D721Med (cell line): ENCODE data around the gene NEO1.

Source experiments
- DNase-seq: peaks from one replicate; pipeline ENCODE4 v3.0.0; 2011; ENCODE audit warnings: low spot score; ENCODE audit not compliant: insufficient read length
- FAIRE-seq: peaks from 2 replicates; lab custom pipeline; 2011; peaks lifted over from hg19 to GRCh38; lab: Jason Lieb, UNC
- CTCF ChIP-seq: IDR thresholded peaks from 2 replicates; pipeline ENCODE4 v1.5.1; 2012; ENCODE audit warnings: mild to moderate bottlenecking, control low read depth; ENCODE audit not compliant: insufficient read depth; ENCODE audit errors: missing control alignments

NEO1 gene

GRCh38 chr15:73072894-73073293 lies 20.6 kb downstream of the NEO1 start:
- DNase-seq (no peak), FAIRE-seq (peak; percentile 21)
- TF ChIP-seq CTCF, result no peak

DNA sequence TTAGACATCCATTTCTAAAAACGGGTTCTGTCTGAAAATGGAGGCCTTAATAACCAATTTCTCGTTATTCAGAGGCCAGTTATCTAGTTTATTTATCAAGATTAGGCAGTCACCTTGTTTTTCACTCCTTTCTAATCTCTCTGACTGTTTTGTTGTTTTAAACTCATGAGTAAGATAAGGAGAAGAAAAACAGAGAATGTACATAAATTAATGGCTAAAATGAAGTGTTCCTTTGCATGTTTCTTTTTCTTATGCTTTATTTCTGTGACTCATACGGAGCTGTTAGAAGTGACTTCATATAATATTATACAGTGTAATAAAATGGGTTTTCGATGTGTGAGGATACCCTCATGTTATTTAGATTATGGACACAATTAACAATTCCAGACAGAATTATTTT lies 22.0 kb downstream of the NEO1 start:
- DNase-seq, result no peak
- no peak for FAIRE-seq
- no peak for TF ChIP-seq CTCF

DNA sequence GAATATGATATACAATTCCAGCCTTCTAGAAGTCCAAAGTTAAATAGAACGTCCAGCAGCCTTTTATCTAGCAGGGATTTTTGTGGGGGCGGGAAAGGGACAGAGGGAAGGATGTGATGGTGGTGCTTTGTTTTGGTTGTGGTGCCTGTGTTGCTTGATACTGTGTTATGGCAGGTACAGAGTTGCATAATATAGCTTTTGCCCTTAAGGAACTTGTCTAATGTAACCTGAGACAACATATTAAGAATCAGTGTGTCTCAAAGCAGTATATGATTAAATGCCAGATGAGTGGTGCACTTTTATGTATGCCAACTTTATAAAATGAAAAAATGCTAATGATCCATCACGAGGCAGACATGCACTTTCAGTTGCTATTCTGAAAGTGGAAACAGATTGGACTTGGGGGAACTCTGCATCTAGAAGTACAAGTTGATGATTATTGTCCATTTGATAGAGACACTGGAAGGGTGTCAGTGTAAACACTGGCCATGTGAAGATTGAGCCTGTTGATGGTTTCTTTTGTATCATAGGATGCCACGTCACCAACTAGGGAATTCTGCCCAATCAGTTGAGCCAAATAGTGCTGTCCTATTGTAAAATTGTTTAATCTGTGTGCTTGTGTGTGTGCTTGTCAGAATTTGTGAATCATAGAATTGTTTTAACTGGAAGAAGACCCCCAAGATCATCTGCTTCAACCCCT lies 23.0 kb downstream of the NEO1 start:
- DNase-seq, result no peak
- peak; percentile 76 for FAIRE-seq

GRCh38 chr15:73078291-73078690 lies 26.0 kb downstream of the NEO1 start:
- FAIRE-seq (no peak), DNase-seq (no peak)
- TF ChIP-seq CTCF, result no peak

More for the DNA sequence above, 23.0 kb downstream of the NEO1 start:
- no peak for TF ChIP-seq CTCF

DNA sequence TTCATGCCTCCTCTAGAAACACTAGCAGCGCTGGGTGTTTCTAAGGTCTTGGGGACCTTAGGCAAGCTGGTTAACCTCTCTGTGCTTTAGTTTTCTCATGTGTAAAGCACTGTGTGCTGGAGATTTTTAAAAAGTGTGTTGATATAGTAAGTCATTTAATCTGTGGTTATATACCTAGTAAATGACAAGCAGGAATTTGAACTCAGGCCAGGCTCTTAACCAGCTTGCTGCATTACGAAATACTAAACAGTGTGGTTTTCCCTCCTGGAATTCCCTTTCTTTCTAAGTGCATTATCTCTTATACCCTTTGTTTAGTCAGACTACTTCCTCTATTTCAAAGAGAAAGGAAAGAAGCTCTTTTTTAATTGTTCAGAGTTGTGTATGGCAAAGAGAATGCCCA lies 26.5 kb downstream of the NEO1 start:
- FAIRE-seq, result no peak
- DNase-seq, result no peak
- no peak for TF ChIP-seq CTCF

DNA sequence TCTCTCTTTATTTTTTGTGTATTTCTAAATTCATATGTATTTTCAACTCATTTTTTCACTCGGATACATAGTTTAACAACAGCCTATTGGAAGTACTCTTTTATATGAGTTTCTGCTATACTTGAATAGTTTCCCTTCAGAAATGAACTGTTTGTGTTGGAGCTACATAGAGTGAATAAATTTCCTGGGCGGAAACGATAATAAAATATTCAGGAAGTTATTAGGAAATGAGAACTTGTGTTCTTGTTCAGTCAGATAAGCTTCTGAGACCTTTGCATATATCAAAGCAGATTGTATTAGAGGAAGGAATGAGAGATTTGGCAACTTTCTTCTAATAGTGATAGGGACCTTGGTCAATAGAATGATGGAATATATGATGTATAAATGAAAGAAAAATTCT lies 27.3 kb downstream of the NEO1 start:
- FAIRE-seq (no peak), DNase-seq (no peak)
- no peak for TF ChIP-seq CTCF

- DNase-seq, result no peak
- peak; percentile 48 for FAIRE-seq
- peak; percentile 71 for TF ChIP-seq CTCF
These were observed 29.2 kb downstream of the NEO1 start for GRCh38 chr15:73081321-73081958.
